Mesodermal cell (in vitro differentiated cells): ENCODE data around the gene ARHGEF4.

Source experiments
- H3K27ac ChIP-seq: 2 replicates; pipeline ENCODE4 v1.7.0; 2013; ENCODE audit warnings: mild to moderate bottlenecking, low read depth, low read length, moderate library complexity; ENCODE audit not compliant: severe bottlenecking
- H3K36me3 ChIP-seq: 2 replicates; pipeline ENCODE4 v1.7.1; 2013; ENCODE audit warnings: mild to moderate bottlenecking, low read length, moderate library complexity; ENCODE audit not compliant: control insufficient read depth, insufficient read depth
- H3K4me1 ChIP-seq: one replicate; pipeline ENCODE4 v1.7.1; 2013; ENCODE audit warnings: mild to moderate bottlenecking, low read length; ENCODE audit not compliant: insufficient read depth, control insufficient read depth, poor library complexity, severe bottlenecking
- H3K4me3 ChIP-seq: 2 replicates; pipeline ENCODE4 v1.7.0; 2013; ENCODE audit warnings: low read length, control low read depth, mild to moderate bottlenecking; ENCODE audit not compliant: insufficient read depth, poor library complexity, severe bottlenecking; ENCODE audit errors: extremely low read depth
- H3K9me3 ChIP-seq: 2 replicates; pipeline ENCODE4 v1.7.1; 2013; ENCODE audit warnings: mild to moderate bottlenecking, low read length, moderate library complexity; ENCODE audit not compliant: control insufficient read depth
- WGBS, 2 experiments: methylation state at CpG; one replicate each; pipeline ENCODE4 v1.1.5; 2013; ENCODE audit warnings: missing lambda C conversion rate in 2 of 2; ENCODE audit not compliant: insufficient coverage in 2 of 2; 5-methylcytosine and 5-hydroxymethylcytosine counted together

The ARHGEF4 gene

DNA sequence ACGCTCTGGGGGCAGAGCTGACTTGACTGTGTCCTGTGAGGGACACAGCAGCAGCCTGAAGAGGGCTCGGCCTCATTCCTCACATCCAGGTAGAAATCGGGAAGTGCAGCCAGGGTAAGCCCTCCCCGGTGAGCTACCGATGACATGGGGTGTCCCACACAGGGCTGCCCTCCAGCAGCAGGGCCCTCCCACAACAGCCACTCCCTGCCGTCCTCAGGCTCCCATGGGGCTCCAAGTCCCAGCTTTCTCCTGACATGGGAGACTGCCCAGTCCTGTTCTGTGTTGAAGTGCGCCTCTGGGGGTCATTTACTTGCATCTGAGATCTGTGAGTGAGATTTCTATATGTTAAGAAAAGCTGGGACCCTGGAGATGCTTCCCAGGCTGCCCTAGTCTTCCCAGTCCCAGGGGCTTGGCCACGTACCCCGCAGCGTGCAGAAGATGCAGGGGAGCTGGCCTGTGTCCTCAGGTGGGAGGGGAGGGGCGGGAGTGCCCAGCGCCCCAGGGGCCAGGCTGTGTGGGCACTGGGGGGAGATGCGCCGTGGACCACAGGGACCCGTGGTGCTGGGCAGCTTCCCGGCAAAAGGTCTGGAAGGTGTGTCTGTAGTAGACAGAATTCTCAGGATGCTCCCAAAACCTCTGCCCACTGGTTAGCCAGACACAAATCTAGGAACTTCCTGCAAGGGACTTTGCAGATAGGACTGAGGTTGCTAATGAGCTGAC lies 168.7 kb downstream of the ARHGEF4 start:
- H3K36me3 ChIP-seq, result no peaks in the 10 kb centered on the region
- no peak overlapping the region for H3K27ac ChIP-seq
- H3K4me1 ChIP-seq, result no peaks in the 10 kb centered on the region
- no peak overlapping the region for H3K4me3 ChIP-seq
- H3K9me3 ChIP-seq, result no peaks in the 10 kb centered on the region
- 89 to 90% methylated on average over 10 to 12 of the region's 16 CpGs for WGBS, 2 experiments

DNA sequence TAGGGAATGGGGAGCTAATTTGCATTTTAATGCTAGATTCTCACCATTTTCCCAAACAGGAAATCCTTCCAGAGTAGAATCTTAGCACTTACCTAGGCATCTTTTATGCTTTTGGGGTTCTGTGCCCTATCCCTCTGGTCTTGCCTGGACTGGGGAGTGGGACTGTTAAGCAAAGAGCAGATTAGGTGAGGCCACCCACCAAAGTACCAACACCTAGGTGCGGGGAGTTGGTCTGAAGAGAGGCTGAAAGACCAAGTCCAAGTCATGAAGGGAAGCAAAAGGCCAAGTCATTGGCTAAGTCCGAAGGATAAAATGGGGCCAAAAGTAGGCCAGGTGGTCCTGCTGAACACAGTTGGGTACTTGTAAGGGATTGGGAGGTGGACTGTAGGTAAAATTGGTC lies 169.8 kb downstream of the ARHGEF4 start:
- 83 to 100% methylated on average over 1 of the region's 2 CpGs for WGBS, 2 experiments
- Histone ChIP-seq H3K36me3 (no peaks in the 10 kb centered on the region), H3K4me3 (no peak overlapping the region), H3K9me3 (no peaks in the 10 kb centered on the region), H3K4me1 (no peaks in the 10 kb centered on the region), H3K27ac (no peak overlapping the region)

DNA sequence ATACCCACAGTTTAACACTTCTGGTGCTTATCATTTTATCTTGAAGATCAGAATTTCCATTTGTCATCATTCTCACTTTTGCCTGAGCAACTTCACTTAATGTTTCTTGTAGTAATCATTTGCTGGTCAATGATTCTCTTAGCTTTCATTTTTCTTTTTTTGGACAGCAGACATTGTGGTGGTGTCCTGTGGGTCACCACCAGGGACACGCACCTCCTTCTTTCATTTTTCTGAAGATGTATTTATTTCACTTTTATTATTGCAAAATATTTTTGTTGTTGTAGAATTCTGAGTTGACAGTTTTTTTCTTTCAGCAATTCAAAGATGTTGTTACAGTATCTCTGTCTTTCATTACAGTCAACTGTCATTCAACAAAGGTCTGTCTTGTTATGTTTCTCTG lies 172.3 kb downstream of the ARHGEF4 start:
- H3K27ac ChIP-seq, result no peak overlapping the region
- H3K9me3 ChIP-seq, result no peaks in the 10 kb centered on the region
- no CpG with 5 or more reads among the region's 1 CpG for WGBS, 2 experiments

DNA sequence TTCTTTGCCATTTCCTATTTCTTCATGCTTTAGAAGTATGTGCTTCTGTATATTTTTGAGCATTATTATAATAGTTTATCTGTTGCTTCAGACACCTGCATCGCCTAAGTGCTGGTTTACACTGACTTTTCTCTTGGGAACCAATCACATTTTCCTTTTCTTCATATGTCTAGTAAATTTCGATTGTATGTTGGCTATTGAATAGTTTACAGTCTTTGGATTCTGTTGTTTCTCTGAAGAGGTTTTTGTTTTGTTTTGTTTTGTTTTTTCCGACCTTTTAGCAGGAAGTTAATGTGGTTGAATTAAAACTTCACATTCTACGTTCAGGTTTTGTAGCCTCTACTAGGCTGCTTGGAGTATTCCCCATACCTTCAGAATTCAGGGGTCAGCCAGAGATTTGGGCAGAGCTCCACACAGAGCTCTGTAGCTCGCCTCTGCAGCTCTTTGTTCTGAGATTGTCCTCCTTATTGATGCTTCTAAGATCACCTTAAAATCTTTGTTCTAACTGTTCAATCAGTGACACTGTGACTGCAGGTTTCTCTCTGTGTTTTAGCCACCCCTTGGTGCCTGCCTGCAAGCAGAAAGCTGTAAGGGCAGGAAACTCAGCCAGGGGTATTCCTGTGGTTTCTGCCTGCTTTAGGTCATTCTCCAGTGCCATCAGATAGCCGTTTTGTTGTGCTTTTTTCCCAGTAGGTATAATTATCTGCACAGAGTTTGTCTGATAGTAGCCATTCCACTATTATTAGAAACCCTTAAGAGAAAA lies 173.2 kb downstream of the ARHGEF4 start:
- Histone ChIP-seq H3K36me3 (no peaks in the 10 kb centered on the region), H3K4me3 (no peak overlapping the region)
- WGBS, 2 experiments, result 60 to 95% methylated on average over 2 to 3 of the region's 6 CpGs

More for the DNA sequence above, 172.3 kb downstream of the ARHGEF4 start:
- no peak overlapping the region for H3K4me3 ChIP-seq
- no peaks in the 10 kb centered on the region for H3K4me1 ChIP-seq
- no peaks in the 10 kb centered on the region for H3K36me3 ChIP-seq

DNA sequence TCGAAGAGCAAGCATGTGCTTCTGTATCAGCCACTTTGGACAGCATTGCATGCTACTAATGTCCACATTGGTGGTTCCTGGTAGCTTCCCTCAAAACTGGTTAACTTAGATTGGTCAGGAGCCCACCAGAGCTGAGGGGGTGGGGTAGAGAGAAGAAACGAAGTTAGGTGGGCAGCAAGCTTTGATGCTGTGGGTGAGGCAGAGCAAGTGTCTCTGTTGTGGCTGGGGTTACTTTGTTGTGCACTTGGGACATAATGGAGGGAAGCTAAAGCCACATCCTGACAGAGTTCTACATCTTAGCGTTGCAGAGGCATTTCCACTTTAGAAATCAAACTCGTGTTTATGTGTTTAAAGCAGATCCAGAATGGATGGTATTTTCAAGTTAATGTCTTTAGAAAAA lies 173.9 kb downstream of the ARHGEF4 start:
- H3K9me3 ChIP-seq, result no peaks in the 10 kb centered on the region
- no peaks in the 10 kb centered on the region for H3K4me1 ChIP-seq
- no peak overlapping the region for H3K4me3 ChIP-seq
- H3K36me3 ChIP-seq, result no peaks in the 10 kb centered on the region
- no peak overlapping the region for H3K27ac ChIP-seq
- WGBS, 2 experiments, result 93 to 100% methylated on average over 4 of the region's 4 CpGs

More for the DNA sequence above, 173.2 kb downstream of the ARHGEF4 start:
- Histone ChIP-seq H3K4me1 (no peaks in the 10 kb centered on the region), H3K9me3 (no peaks in the 10 kb centered on the region), H3K27ac (no peak overlapping the region)

DNA sequence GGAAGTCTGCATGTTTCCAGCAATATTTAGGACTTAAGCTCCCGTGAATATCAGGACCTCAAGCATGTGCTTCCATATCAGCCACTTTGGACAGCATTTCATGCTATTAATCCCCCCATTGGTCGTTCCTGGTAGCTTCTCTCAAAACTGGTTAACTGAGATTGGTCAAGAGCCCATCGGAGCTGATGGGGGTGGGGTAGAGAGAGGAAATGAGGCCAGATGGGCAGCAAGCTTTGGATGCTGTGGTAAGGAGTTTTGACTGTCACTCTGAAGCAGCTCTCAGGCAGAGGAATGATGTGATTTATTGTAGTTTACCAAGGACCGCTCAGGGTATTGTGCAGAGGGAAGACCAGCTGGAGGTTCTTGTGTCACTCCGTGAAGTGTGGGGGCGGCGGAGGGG lies 174.8 kb downstream of the ARHGEF4 start:
- Histone ChIP-seq H3K36me3 (no peaks in the 10 kb centered on the region), H3K9me3 (no peaks in the 10 kb centered on the region), H3K4me1 (no peaks in the 10 kb centered on the region), H3K4me3 (no peak overlapping the region), H3K27ac (no peak overlapping the region)
- 64 to 82% methylated on average over 6 to 7 of the region's 7 CpGs for WGBS, 2 experiments

DNA sequence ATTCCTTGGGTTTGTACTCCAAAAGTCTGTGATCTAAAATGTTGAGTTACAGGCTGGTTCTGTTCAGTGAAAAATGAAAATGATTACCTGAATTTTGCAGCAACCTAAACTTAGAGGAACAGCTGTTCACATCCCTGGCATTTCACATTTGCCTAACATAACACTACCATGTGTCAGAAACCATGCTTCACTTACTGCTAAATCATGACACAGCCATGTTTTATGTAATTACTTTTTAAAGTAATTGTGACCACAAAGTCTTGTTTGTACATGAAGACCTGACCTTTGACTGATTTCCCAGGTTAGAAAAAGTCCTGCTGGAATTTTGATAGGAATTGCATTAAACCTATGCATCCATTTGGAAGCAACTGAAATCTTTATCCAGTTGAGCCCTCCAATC lies 177.4 kb downstream of the ARHGEF4 start:
- Histone ChIP-seq H3K27ac (no peak overlapping the region), H3K4me3 (no peak overlapping the region), H3K36me3 (no peaks in the 10 kb centered on the region), H3K4me1 (no peaks in the 10 kb centered on the region), H3K9me3 (no peaks in the 10 kb centered on the region)

DNA sequence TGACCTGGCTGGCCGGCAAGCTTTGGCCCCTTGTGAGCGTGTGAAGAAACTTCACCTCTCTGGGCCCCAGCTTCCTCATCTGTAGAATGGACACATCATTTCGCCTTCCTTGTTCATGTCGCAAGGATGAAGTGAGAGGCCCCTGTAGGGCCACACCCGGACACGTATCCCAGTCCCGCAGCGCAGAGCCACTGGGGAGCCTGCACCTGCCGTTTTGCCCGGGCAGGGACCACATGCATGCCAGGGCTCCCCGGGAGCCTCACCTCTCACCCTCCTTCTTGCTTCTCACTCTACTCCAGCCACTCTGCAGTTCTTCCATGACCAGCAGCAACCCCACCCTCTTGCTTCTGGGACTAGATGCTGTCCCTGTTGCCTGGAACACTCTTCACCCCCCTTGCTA lies 179.1 kb downstream of the ARHGEF4 start:
- WGBS, 2 experiments, result 94 to 96% methylated on average over 5 to 11 of the region's 11 CpGs

DNA sequence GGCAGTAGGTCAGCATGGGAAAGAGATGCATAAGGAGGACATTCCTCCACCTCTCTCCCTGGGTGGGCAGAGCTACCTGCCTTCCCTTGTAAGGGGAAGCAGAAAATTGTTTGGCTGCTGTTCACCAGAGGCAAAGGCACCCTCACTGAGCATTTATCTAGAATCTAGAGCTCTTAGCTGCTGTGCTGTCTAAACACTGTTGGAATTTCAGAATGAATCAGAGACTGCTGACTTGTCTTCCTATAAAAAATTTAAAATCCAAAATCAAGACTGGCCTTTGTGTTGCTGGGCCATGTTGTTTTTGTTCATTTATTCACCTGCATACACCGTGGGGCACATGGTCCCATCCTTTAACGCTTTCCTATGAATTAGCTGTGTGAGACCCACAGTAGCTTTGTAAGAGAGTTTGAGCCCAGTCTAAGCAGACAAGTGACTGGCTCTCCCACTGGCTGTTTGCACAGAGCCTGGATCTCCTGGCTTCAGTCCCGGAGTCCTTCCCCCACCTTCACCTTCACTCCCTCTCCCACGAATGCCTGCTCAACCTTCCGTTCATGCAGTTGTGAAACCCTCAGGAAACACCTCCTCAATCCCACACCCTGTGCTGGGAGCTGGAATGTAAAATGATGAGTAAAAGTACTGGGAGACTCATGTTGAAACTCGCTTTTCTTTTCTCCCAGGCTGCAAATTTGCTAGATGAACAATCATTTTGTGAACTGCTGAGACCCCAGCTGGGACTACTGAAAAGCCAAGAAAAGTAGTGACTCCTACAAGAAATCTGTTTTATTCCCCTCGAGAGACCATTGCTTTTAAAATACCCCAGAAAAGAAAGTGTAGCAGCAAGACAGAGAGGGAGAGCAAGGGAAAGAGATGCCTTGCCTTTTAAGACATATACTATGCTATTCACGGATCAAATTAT lies 180.4 kb downstream of the ARHGEF4 start:
- Histone ChIP-seq H3K9me3 (no peaks in the 10 kb centered on the region), H3K27ac (no peak overlapping the region), H3K4me1 (no peaks in the 10 kb centered on the region), H3K4me3 (no peak overlapping the region), H3K36me3 (no peaks in the 10 kb centered on the region)
- 72 to 93% methylated on average over 3 to 4 of the region's 8 CpGs for WGBS, 2 experiments

More for the DNA sequence above, 179.1 kb downstream of the ARHGEF4 start:
- H3K36me3 ChIP-seq, result no peaks in the 10 kb centered on the region
- no peaks in the 10 kb centered on the region for H3K9me3 ChIP-seq
- H3K4me3 ChIP-seq, result no peak overlapping the region
- no peaks in the 10 kb centered on the region for H3K4me1 ChIP-seq
- H3K27ac ChIP-seq, result no peak overlapping the region

DNA sequence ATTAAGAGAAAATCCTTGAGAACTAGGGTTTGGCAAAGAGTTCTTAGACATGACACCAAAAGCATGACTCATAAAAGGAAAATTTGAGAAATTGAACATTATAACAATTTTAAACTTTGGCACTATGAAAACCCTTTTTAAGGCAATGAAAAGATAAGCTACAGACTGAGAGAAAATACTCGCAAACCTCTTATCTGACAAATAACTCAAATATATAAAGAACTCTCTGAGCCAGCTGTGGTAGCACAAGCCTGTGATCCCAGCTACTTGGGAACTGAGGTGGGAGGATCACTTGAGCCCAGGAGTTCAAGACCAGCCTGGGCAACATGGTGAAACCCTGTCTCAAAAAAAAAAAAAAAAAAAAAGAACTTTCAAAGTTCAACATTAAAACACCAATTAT lies 186.0 kb downstream of the ARHGEF4 start:
- Histone ChIP-seq H3K4me1 (no peaks in the 10 kb centered on the region), H3K36me3 (no peaks in the 10 kb centered on the region), H3K27ac (no peak overlapping the region), H3K9me3 (peaks cover under 1% of the 10 kb centered on the region), H3K4me3 (no peak overlapping the region)
- WGBS, 2 experiments, result no CpG with 5 or more reads among the region's 1 CpG
